Measurements from ENCODE around the gene SPNS2.

SPNS2 gene

GRCh38 chr17:4506175-4506813, 7.6 kb downstream of the SPNS2 start:
- H3K4me3 Mint-ChIP-seq = no peak overlapping the region
- peaks cover 35% of the 10 kb centered on the region for H3K4me1 Mint-ChIP-seq (ENCODE audit: low read depth)
- no peaks in the 10 kb centered on the region for H3K9me3 Mint-ChIP-seq
- no peak for DNase-seq
- peaks cover 24% of the 10 kb centered on the region for H3K27me3 Mint-ChIP-seq
- H3K36me3 Mint-ChIP-seq (ENCODE audit: low read depth) = no peaks in the 10 kb centered on the region
- H3K27ac Mint-ChIP-seq = no peak overlapping the region

DNA sequence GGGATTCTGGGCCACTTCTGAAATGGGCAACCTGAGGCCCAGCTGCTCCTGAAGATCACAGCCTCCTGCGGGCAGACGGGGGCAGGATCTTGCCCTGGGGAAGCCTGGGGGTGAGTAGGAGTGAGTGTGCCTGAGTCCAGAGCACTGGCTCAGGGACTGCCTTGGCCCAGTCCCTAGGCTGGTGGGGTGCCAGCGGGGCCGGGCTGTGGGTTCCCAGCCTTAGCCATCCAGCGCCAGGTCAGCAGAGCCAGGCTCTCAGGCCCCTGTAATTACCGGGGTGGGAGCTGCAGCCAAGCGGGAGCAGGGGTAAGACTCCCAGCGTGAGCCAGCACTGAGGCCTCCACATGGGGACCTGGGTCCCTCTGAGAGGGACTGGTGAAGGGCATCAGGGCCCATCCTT, 8.2 kb downstream of the SPNS2 start:
- peaks cover 18% of the 10 kb centered on the region for H3K27me3 Mint-ChIP-seq
- H3K4me3 Mint-ChIP-seq = no peak overlapping the region
- DNase-seq = no peak
- peaks cover 35% of the 10 kb centered on the region for H3K4me1 Mint-ChIP-seq (ENCODE audit: low read depth)
- no peaks in the 10 kb centered on the region for H3K36me3 Mint-ChIP-seq (ENCODE audit: low read depth)
- H3K27ac Mint-ChIP-seq = no peak overlapping the region
- H3K9me3 Mint-ChIP-seq = no peaks in the 10 kb centered on the region

- Mint-ChIP-seq H3K27me3 (peaks cover 15% of the 10 kb centered on the region), H3K4me1 (ENCODE audit: low read depth) (peaks cover 35% of the 10 kb centered on the region), H3K36me3 (ENCODE audit: low read depth) (no peaks in the 10 kb centered on the region), H3K4me3 (no peak overlapping the region), H3K27ac (no peak overlapping the region), H3K9me3 (no peaks in the 10 kb centered on the region)
- DNase-seq = no peak
These were observed 8.9 kb downstream of the SPNS2 start for GRCh38 chr17:4507361-4508111.

DNA sequence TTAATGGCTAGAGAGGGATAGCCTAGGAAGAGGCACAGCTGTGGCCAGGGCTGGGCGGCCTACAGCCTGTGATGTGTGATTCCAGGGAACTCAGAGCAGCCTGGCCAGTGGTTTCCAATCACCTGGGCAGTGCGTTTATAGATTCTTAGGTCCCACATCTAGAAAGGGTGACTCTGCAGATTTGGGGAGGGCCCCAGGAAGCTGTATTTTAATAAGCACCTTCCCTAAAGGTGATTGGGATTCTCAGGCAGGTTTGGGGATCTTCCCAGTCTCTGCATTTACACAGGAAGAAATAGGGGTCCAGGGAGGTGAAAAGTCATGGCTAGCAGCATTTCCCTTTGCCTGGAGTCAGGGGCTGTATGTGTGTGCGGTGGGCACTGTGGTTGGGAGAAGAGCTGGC, 9.5 kb downstream of the SPNS2 start:
- Mint-ChIP-seq H3K9me3 (no peaks in the 10 kb centered on the region), H3K27me3 (peaks cover 9% of the 10 kb centered on the region), H3K27ac (no peak overlapping the region), H3K4me1 (ENCODE audit: low read depth) (peaks cover 35% of the 10 kb centered on the region), H3K4me3 (no peak overlapping the region), H3K36me3 (ENCODE audit: low read depth) (no peaks in the 10 kb centered on the region)
- no peak for DNase-seq

GRCh38 chr17:4509401-4509800, 10.7 kb downstream of the SPNS2 start:
- no peak for DNase-seq
- H3K4me3 Mint-ChIP-seq = no peak overlapping the region
- peaks cover 6% of the 10 kb centered on the region for H3K27me3 Mint-ChIP-seq
- H3K36me3 Mint-ChIP-seq (ENCODE audit: low read depth) = no peaks in the 10 kb centered on the region
- no peaks in the 10 kb centered on the region for H3K9me3 Mint-ChIP-seq
- H3K4me1 Mint-ChIP-seq (ENCODE audit: low read depth) = peaks cover 28% of the 10 kb centered on the region
- H3K27ac Mint-ChIP-seq = no peak overlapping the region

GRCh38 chr17:4509923-4510617, 11.4 kb downstream of the SPNS2 start:
- Mint-ChIP-seq H3K27ac (no peak overlapping the region), H3K9me3 (no peaks in the 10 kb centered on the region), H3K4me1 (ENCODE audit: low read depth) (peaks cover 22% of the 10 kb centered on the region), H3K4me3 (no peak overlapping the region), H3K27me3 (peaks cover under 1% of the 10 kb centered on the region), H3K36me3 (ENCODE audit: low read depth) (no peaks in the 10 kb centered on the region)
- no peak for DNase-seq

DNA sequence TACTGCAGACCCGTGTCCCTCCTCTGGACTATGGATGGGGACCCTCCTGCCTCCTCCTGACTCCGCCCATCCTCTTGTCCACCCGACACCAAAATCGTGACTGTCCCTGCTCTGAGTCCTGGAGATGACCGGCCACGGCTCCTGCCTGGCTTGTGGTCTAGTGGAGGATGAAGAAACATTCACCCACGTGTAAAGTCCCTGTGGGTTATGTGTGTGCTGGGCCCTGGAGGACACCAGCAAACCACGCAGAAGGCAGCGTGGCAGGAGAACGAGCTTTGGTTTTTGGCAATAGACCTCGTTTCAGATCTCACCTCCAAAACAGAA, 11.9 kb downstream of the SPNS2 start:
- Mint-ChIP-seq H3K27ac (no peak overlapping the region), H3K27me3 (no peaks in the 10 kb centered on the region), H3K36me3 (ENCODE audit: low read depth) (no peaks in the 10 kb centered on the region), H3K4me3 (no peak overlapping the region), H3K4me1 (ENCODE audit: low read depth) (peaks cover 20% of the 10 kb centered on the region), H3K9me3 (no peaks in the 10 kb centered on the region)
- no peak for DNase-seq

DNA sequence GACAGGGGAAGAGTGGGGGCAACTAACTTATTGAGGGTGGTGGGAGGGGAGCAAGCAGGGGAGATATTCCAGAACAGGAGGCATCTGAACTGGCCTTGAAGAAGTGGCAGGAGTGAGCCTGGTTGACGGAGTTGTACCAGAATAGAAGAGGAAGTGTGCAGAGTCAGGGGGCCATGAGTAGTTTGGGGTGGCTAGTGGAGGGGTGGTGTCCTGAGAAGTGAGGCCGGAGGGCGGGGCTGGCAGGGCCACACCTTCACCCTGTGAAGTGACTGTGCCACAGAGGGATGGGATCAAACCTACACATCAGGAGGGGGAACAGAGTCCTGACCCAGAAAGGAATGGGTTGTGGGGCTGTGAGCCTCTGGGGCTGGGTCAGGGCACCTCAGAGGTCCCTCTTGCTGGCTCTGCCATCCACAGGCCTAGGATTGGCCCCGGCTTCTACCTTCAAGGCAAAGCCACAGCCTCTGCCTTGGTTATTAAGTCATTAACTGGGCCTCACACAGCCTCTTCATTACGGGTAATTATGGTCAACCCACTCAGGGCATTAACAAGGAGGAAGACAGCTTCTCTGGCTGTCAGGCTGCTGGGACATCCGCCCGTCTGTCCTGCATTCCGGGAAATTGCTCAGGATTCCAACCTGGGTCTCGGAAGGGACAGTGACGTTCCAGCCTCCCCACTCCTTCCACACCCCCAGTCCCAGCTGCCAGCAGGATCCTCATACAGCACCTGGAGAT, 12.7 kb downstream of the SPNS2 start:
- no peak overlapping the region for H3K27ac Mint-ChIP-seq
- H3K36me3 Mint-ChIP-seq (ENCODE audit: low read depth) = no peaks in the 10 kb centered on the region
- H3K4me1 Mint-ChIP-seq (ENCODE audit: low read depth) = peaks cover 20% of the 10 kb centered on the region
- H3K9me3 Mint-ChIP-seq = no peaks in the 10 kb centered on the region
- no peak for DNase-seq
- no peaks in the 10 kb centered on the region for H3K27me3 Mint-ChIP-seq
- no peak overlapping the region for H3K4me3 Mint-ChIP-seq

GRCh38 chr17:4512156-4513112, 13.8 kb downstream of the SPNS2 start:
- Mint-ChIP-seq H3K4me1 (ENCODE audit: low read depth) (peaks cover 20% of the 10 kb centered on the region), H3K9me3 (no peaks in the 10 kb centered on the region), H3K4me3 (no peak overlapping the region), H3K27me3 (no peaks in the 10 kb centered on the region), H3K36me3 (ENCODE audit: low read depth) (no peaks in the 10 kb centered on the region), H3K27ac (no peak overlapping the region)
- DNase-seq = no peak

DNA sequence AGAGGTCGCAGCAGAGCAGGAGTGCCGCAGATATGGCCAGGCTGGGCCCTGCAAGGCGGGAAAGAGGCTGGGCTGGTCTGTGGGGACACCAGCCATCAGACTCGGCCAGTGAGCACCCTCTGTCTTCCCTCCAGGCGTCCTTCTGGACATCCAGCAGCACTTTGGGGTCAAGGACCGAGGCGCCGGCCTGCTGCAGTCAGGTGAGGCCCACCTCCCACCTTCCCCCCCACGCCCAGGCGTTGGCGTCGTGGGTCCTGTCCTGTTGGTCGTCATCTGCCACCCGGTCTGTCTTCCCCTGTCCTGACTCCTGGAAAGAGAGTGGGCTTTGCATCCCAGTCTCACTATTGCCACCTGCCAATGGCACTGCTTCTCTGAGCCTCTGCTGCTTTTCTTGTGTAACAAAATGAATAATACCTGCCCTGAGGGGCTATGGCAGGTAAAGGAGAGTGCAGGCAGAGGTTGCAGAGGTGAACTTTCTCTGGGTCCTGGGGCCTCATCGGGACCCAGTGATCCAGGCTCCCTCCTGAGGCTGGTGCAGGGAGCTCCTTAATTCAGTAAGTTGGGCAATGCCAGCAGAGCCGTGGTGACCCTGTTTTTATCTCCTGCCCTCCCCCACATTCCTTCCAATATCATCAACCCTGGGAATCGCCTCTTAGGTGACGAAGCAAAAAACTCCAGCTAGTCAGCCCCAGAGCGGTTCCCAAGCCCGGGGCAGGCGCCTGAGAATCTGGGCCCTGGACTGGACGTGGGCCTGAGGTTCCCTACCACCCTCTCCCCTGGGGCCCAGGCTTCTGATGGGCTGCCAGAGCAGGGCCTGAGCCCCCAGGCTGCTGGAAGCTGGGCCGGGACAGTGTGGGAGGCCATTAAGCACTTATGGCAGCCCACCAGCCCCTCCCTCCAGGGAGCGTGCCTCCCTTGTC, 14.7 kb downstream of the SPNS2 start:
- H3K4me3 Mint-ChIP-seq = no peak overlapping the region
- peaks cover 18% of the 10 kb centered on the region for H3K4me1 Mint-ChIP-seq (ENCODE audit: low read depth)
- no peaks in the 10 kb centered on the region for H3K36me3 Mint-ChIP-seq (ENCODE audit: low read depth)
- no peak for DNase-seq
- H3K27me3 Mint-ChIP-seq = no peaks in the 10 kb centered on the region
- H3K27ac Mint-ChIP-seq = no peak overlapping the region
- H3K9me3 Mint-ChIP-seq = no peaks in the 10 kb centered on the region

DNA sequence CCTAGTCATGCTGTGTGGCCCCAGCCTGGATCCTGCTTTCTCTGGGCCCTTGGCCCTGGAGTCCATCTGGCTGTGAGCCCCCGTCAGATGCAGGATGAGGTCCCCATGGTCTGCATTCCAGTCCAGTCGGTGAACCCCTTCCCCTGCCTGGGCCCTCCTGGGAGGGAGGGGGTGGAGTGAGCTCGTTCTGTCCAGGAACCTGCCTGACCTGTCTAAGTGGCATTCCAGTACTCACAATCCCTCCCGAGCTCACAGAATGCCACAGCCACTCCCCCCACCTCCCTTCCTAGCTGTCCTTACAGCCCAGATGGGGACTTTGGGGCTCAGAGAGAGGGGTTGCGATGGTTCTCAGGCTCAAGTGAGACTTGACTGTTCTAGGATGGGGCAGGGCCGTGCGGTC, 15.5 kb downstream of the SPNS2 start:
- Mint-ChIP-seq H3K36me3 (ENCODE audit: low read depth) (no peaks in the 10 kb centered on the region), H3K9me3 (no peaks in the 10 kb centered on the region), H3K27ac (no peak overlapping the region), H3K27me3 (no peaks in the 10 kb centered on the region), H3K4me1 (ENCODE audit: low read depth) (peaks cover 11% of the 10 kb centered on the region), H3K4me3 (no peak overlapping the region)
- no peak for DNase-seq

DNA sequence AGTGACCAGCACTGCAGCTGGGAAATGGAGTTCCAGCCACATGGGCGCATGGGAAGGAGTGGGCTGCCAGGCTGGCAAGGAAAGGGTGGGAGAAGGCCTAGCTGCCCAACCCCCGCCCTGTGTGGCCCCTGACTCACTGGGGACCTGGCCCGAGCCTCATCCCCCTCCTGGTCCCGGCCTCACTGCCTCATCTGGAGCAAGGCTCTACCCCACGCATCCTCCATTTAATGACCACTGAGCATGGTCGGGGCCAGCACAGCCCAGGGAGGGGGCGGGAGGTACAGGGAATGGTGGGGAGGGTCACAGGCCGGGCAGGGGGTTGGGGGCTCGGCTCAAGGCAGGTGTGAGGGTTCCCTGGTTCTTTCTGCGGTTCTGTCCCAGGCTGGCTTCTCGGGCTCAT, 16.1 kb downstream of the SPNS2 start:
- Mint-ChIP-seq H3K27ac (no peak overlapping the region), H3K4me3 (no peak overlapping the region), H3K27me3 (no peaks in the 10 kb centered on the region), H3K9me3 (no peaks in the 10 kb centered on the region), H3K36me3 (ENCODE audit: low read depth) (no peaks in the 10 kb centered on the region), H3K4me1 (ENCODE audit: low read depth) (peaks cover 5% of the 10 kb centered on the region)
- DNase-seq = no peak

- peaks cover 3% of the 10 kb centered on the region for H3K4me1 Mint-ChIP-seq (ENCODE audit: low read depth)
- no peaks in the 10 kb centered on the region for H3K9me3 Mint-ChIP-seq
- DNase-seq = no peak
- H3K4me3 Mint-ChIP-seq = no peak overlapping the region
- H3K27ac Mint-ChIP-seq = no peak overlapping the region
- no peaks in the 10 kb centered on the region for H3K36me3 Mint-ChIP-seq (ENCODE audit: low read depth)
- H3K27me3 Mint-ChIP-seq = no peaks in the 10 kb centered on the region
These were observed 16.8 kb downstream of the SPNS2 start for GRCh38 chr17:4515501-4515900.

All from activated T-cell treated with anti-CD3 and anti-CD28 coated beads, Interleukin-2, amount 50 U/mL, for 24 hours (primary cell).